HepG2 (cell line): ENCODE measurements around the gene SLC5A10. TPM values are rescaled to one million over a fixed set of nuclear protein-coding genes. Genes with fewer than 3 reads are reported as not detected.

ENCODE experiments used
- ARHGAP35 ChIP-seq: sonication (generic); formaldehyde crosslinking; IDR thresholded peaks from 2 replicates; pipeline ENCODE4 v1.9.0; 2022; ENCODE audit warnings: mild to moderate bottlenecking, inconsistent platforms, moderate library complexity, missing genetic modification reagents, borderline replicate concordance
- CAMTA2 ChIP-seq: sonication (generic); formaldehyde crosslinking; IDR thresholded peaks from 2 replicates; pipeline ENCODE4 v1.4.0; 2020; ENCODE audit warnings: mild to moderate bottlenecking, missing genetic modification reagents, borderline replicate concordance
- EED ChIP-seq: sonication (generic); formaldehyde crosslinking; IDR thresholded peaks from 2 replicates; pipeline ENCODE4 v1.5.0; 2020; ENCODE audit warnings: mild to moderate bottlenecking, missing genetic modification reagents
- GABPA ChIP-seq, 2 experiments: IDR thresholded peaks; 2 replicates each; pipeline ENCODE4 v1.6.1; 2011 to 2016; ENCODE audit warnings: low read depth in 2 of 2, low read length in 1 of 2, missing biosample characterization in 1 of 2, missing genetic modification characterization in 1 of 2
- JDP2 ChIP-seq: sonication (generic); formaldehyde crosslinking; IDR thresholded peaks from 2 replicates; pipeline ENCODE4 v1.8.1; 2022; ENCODE audit warnings: missing genetic modification reagents, borderline replicate concordance
- LCORL ChIP-seq, 2 experiments: fragments of 450-650 bp in 1 of 2; sonication (generic) in 1 of 2; formaldehyde crosslinking in 1 of 2; IDR thresholded peaks; 2 replicates each; pipeline versions ENCODE4 v1.5.0 to v1.6.1; 2017 to 2020; ENCODE audit warnings: antibody characterized with exemption in 1 of 2, missing genetic modification reagents in 1 of 2
- NR2C2 ChIP-seq: sonication (generic); formaldehyde crosslinking; IDR thresholded peaks from 2 replicates; pipeline ENCODE4 v1.4.0; 2020; ENCODE audit warnings: missing genetic modification reagents, mild to moderate bottlenecking, moderate library complexity, borderline replicate concordance
- RFX3 ChIP-seq: IDR thresholded peaks from 2 replicates; pipeline ENCODE4 v1.6.1; 2016; ENCODE audit warnings: missing biosample characterization, missing genetic modification reagents
- TOPORS ChIP-seq: sonication (generic); formaldehyde crosslinking; IDR thresholded peaks from 2 replicates; pipeline ENCODE4 v1.8.0; 2023; ENCODE audit warnings: mild to moderate bottlenecking, missing genetic modification reagents
- ZBTB21 ChIP-seq: sonication (generic); formaldehyde crosslinking; IDR thresholded peaks from 2 replicates; pipeline ENCODE4 v1.4.0; 2020; ENCODE audit warnings: missing genetic modification reagents
- ZC3H4 ChIP-seq: sonication (generic); formaldehyde crosslinking; IDR thresholded peaks from 2 replicates; pipeline ENCODE4 v1.4.0; 2020; ENCODE audit warnings: missing genetic modification reagents, borderline replicate concordance
- ZGPAT ChIP-seq: IDR thresholded peaks from 2 replicates; pipeline ENCODE4 v1.6.1; 2016; ENCODE audit warnings: mild to moderate bottlenecking
- ZHX1 ChIP-seq: sonication (generic); formaldehyde crosslinking; IDR thresholded peaks from 2 replicates; pipeline ENCODE4 v1.8.1; 2022; ENCODE audit warnings: low read depth, mild to moderate bottlenecking, missing genetic modification reagents
- ZNF326 ChIP-seq: sonication (generic); formaldehyde crosslinking; IDR thresholded peaks from 2 replicates; pipeline ENCODE4 v1.4.0; 2020; ENCODE audit warnings: missing genetic modification reagents, borderline replicate concordance
- ZNF337 ChIP-seq: sonication (generic); formaldehyde crosslinking; IDR thresholded peaks from 2 replicates; pipeline ENCODE4 v1.5.1; 2020; ENCODE audit warnings: missing genetic modification reagents, low read depth, mild to moderate bottlenecking, borderline replicate concordance
- ZNF580 ChIP-seq: IDR thresholded peaks from 2 replicates; pipeline ENCODE4 v1.6.1; 2016; ENCODE audit warnings: low read depth, borderline replicate concordance
- ZNF615 ChIP-seq: sonication (generic); formaldehyde crosslinking; IDR thresholded peaks from 2 replicates; pipeline ENCODE4 v1.5.0; 2020; ENCODE audit warnings: mild to moderate bottlenecking, missing genetic modification reagents, borderline replicate concordance
- ZSCAN12 ChIP-seq: sonication (generic); formaldehyde crosslinking; IDR thresholded peaks from 2 replicates; pipeline ENCODE4 v1.9.0; 2021; ENCODE audit warnings: mild to moderate bottlenecking, missing genetic modification reagents
- polyA plus RNA-seq, 8 experiments: library from polyadenylated mRNA; depleted of rRNA in 3 of 8; stranded (reverse) in 7 of 8; unstranded in 1 of 8; fragments of >200 nt; fragmentation: Illumina TruSeq in 4 of 8; extraction: Trizol in 4 of 8; gene quantifications; 2 replicates each; pipeline versions ENCODE4 v1.2.1 to v1.2.3, GENCODE V29; 2011 to 2016; ENCODE audit warnings: low read depth in 4 of 8, missing spikeins in 1 of 8, mixed read lengths in 1 of 8; ENCODE audit not compliant: insufficient read depth in 1 of 8
- total RNA-seq, 5 experiments: library from RNA; depleted of rRNA; stranded (reverse); fragments of >200 nt; fragmentation: Illumina TruSeq; extraction: Trizol; gene quantifications; 2 replicates each; pipeline ENCODE4 v1.2.3, GENCODE V29; 2016; ENCODE audit warnings: low read depth in 1 of 5
- TF ChIP-seq, protein P1 (sequence below): sonication (generic); formaldehyde crosslinking; IDR thresholded peaks from 2 replicates; pipeline ENCODE4 v1.5.0; 2020; ENCODE audit warnings: mild to moderate bottlenecking, low read depth, missing genetic modification reagents, borderline replicate concordance
- TF ChIP-seq, protein P2 (sequence below): sonication (generic); formaldehyde crosslinking; IDR thresholded peaks from 2 replicates; pipeline ENCODE4 v1.5.0; 2020; ENCODE audit warnings: mild to moderate bottlenecking, missing genetic modification reagents

Gene SLC5A10
- total and polyA plus RNA-seq, 2 of the 13 experiments (the other 11 are each of a cell fraction or from before 2014, with no cell fraction given) = 0.05 TPM; not detected in 1

GRCh38 chr17:19004421-19005136, 52.6 kb downstream of the SLC5A10 start, which contains the start of gene FAM83G (continued):
- TF ChIP-seq NR2C2 (CRISPR knock-in tag) (peak; percentile 36; the same call in 1 of the 2 replicates), ZNF580 (no peak; the same call in 1 of the 2 replicates), ARHGAP35 (no peak), ZNF615 (no peak), ZHX1 (CRISPR knock-in tag) (no peak), ZNF337 (CRISPR knock-in tag) (no peak), TOPORS (no peak), JDP2 (CRISPR knock-in tag) (no peak), CAMTA2 (CRISPR knock-in tag) (no peak), ZC3H4 (no peak), EED (CRISPR knock-in tag) (no peak), ZNF326 (CRISPR knock-in tag) (no peak), ZGPAT (CRISPR knock-in tag) (peak; percentile 23; the same call in 1 of the 2 replicates), ZBTB21 (CRISPR knock-in tag) (no peak), GABPA (IDR thresholded peaks at IDR 0.05; ENCODE audit: low read depth, low read length) (peak; percentile 51), GABPA (CRISPR knock-in tag; IDR thresholded peaks at IDR 0.05; ENCODE audit: low read depth) (peak; percentile 72), ZSCAN12 (no peak), RFX3 (CRISPR knock-in tag) (no peak), LCORL (IDR thresholded peaks at IDR 0.05) (no peak), LCORL (CRISPR knock-in tag; IDR thresholded peaks at IDR 0.05) (peak; percentile 68)
- TF ChIP-seq, protein P1, sequence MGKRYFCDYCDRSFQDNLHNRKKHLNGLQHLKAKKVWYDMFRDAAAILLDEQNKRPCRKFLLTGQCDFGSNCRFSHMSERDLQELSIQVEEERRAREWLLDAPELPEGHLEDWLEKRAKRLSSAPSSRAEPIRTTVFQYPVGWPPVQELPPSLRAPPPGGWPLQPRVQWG (CRISPR knock-in tag) = no peak
- TF ChIP-seq, protein P2, sequence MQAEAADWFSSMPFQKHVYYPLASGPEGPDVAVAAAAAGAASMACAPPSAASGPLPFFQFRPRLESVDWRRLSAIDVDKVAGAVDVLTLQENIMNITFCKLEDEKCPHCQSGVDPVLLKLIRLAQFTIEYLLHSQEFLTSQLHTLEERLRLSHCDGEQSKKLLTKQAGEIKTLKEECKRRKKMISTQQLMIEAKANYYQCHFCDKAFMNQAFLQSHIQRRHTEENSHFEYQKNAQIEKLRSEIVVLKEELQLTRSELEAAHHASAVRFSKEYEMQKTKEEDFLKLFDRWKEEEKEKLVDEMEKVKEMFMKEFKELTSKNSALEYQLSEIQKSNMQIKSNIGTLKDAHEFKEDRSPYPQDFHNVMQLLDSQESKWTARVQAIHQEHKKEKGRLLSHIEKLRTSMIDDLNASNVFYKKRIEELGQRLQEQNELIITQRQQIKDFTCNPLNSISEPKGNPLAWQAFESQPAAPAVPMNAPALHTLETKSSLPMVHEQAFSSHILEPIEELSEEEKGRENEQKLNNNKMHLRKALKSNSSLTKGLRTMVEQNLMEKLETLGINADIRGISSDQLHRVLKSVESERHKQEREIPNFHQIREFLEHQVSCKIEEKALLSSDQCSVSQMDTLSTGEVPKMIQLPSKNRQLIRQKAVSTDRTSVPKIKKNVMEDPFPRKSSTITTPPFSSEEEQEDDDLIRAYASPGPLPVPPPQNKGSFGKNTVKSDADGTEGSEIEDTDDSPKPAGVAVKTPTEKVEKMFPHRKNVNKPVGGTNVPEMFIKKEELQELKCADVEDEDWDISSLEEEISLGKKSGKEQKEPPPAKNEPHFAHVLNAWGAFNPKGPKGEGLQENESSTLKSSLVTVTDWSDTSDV (CRISPR knock-in tag) = no peak
